Stimulated activated CD8-positive, alpha-beta memory T cell treated with anti-CD3 and anti-CD28 coated beads, Interleukin-12 subunit alpha, Interleukin-12 subunit beta, amount 100 ng/mL, for 24 hours (primary cell): ENCODE measurements around the gene PPP1R12A.
"Not testable (repeated sequence)": the region's sequence is repeated elsewhere in the genome, so short reads cannot be mapped to it uniquely, and the experiment has no call there.

Source experiments
- DNase-seq: peaks from one replicate; pipeline ENCODE4 v3.0.0-alpha.2; 2020; ENCODE audit errors: extremely low read depth

PPP1R12A gene

DNA sequence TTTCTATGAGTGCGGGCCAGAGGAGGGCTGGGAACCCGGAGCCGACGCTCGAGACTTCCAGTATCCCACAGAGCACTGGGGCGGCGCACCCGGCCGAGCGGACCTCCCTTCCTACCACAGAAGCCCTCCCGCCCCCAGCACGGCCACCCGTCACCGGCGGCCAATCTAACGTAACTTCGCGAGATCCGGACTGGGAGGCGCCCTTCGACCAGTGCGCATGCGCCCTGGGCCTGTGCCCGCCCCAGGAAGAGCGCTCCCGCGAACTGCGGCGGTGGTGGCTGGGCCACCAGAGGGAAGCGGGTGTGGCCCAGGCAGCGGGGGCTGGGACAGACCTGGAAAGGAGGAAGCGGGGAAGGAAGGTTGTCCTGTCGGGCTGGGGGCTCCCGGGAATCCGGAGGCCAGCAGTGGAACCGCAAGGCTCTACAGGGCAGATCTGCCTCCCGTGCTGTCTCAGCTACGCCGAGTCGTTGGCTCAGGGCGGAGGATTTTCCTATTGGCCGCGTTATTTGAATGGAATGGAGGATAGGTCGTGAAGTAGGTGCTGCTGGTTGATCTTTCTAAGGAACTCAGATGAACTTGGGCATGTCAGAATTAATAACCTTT is at the start of gene PPP1R12A:
Gene PPP1R12A, minus strand, starts transcription at position 77 of the 603 bp plus-strand sequence. CDS start 166 bp downstream, outside the sequence.
- peak; percentile 93 for DNase-seq

DNA sequence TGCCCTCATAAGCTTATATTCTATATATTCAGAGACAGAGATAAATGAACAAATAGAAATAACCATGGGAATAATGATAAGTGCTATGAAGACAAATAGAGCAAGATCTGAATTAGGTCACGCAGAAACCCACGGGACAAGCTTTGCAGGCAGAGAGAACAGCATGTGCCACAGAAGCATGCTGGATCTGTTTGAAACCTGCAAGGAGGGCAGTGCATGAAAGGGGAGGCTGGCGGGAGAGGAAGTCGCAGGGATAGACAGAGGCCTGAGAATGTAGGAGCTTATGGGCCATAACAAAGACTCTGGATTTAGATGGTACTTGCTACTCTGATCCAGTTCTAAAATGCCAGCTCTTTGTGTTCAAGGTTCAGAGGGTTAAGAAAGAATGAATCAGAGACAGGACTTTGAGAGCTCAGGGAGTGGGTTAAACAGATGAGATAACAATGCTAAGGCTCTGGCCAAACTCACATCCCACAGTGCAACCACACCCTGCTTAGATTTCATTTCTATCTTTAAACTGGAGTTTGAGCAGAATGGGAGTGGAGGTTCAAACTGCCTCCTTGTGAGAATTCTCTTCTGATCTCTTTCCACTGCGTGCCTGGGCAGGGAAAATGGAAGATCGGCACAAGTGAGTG is 49.2 kb upstream of the PPP1R12A start:
- no peak for DNase-seq

- no peak for DNase-seq
These were observed 48.6 kb upstream of the PPP1R12A start for GRCh38 chr12:79983492-79983891.

DNA sequence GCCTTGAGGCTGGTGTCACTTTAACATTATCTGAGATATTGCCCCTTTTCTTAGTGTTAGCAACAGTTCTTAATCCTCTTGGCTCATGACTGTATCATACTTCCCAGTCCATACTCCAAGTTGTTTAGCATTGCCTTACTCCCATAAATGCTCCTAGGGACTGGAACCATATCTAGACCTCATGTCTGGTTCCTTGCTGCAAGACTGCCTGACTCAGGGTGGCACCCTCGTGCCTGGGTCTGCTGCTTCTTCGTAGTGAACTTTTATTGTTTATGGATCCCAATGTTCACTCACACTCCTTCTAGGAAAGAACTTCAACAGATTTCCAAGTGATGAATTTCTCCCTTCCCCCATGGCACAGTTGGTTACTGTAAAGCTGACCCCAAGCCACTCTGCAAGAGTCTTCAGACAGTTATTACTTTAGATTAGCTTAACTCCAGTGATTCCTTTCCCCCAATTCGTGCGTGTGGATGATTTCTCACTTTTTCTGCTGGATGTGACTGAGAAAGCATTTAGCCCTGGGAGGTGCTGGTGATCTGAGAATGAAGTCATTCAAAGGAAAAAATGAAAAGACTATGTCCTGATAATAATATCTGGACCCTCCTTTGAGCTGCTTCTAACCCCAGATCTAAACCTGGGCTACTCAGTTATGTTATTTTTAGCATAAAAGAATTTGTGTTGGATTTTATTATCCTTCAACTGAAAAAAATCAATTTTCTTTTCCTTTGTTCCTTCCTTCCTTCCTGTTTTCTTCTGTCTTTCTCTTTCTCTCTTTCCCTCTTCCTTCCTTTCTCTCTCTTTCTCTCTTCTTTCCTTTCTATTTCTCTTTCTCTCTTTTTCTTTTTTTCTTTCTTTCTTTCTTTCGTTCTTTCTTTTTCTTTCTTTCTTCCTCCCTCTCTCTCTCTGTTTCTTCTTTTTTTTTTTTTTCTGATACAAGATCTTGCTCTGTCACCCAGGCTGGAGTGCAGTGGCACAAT is 47.5 kb upstream of the PPP1R12A start:
- no peak for DNase-seq

DNA sequence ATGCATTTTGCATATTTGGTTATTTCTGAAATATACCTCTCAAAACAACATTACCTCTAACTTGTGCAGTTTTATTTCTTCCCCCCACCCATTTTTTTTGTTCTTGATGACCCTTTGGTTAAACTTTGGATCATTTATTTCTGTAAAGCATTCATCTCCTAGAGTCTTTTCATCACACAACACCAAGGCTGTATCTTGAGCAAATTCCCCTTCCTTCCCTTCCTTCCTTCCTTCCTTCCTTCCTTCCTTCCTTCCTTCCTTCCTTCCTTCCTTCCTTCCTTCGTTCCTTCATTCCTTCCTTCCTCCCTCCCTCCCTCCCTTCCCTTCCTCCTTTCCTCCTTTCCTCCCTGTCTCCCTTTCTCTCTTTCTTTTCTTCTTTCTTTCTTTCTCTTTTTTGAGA is 43.8 kb upstream of the PPP1R12A start:
- no peak for DNase-seq

GRCh38 chr12:79977856-79978460 is 43.1 kb upstream of the PPP1R12A start:
- not testable (repeated sequence) for DNase-seq

DNA sequence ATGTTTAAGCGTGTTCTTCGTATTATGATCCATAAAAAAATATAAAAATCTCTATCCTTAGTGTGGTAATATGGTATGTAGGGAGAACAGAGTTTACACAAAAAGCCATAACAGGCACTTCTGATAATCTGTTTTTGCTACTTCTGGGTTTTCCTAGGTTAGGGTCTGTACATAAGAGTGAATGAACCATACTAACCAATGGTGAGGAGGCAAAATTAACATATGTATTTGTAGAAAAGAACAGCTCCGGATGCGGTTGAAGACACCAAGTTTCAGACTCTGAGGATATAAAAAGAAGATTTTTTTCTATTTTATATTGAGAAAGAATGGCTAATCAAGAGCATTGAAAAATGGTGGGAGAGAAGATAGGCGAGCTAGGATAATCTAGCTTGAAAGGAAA is 40.2 kb upstream of the PPP1R12A start:
- DNase-seq, result no peak

GRCh38 chr12:79973801-79974200 is 38.9 kb upstream of the PPP1R12A start:
- no peak for DNase-seq

DNA sequence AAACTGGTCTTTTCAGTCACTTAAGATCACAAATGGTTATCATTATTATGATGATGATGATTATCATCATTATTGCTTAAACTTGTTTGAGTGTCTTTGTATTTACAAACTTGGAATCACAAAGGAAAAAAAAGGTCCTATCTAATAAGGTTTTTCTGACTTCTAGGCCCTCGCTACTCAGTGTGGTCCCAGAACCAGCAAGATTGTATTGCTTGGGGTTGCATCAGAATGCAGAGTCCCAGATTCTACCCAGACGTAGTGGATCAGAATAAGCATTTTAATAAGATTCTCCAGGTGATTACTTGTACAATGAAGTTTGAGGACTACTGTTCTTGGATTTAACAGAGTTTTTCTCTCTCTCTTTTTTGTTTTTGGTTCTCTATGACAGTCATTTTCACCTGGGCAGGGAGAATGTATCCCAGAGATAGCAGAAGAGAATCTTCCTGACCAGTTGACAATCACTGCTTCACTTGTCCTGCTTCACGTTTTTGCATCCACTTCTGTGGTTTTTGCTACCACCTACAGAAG is 29.3 kb upstream of the PPP1R12A start:
- no peak for DNase-seq

- DNase-seq, result no peak
These were observed 26.5 kb upstream of the PPP1R12A start for GRCh38 chr12:79961411-79961810.

DNA sequence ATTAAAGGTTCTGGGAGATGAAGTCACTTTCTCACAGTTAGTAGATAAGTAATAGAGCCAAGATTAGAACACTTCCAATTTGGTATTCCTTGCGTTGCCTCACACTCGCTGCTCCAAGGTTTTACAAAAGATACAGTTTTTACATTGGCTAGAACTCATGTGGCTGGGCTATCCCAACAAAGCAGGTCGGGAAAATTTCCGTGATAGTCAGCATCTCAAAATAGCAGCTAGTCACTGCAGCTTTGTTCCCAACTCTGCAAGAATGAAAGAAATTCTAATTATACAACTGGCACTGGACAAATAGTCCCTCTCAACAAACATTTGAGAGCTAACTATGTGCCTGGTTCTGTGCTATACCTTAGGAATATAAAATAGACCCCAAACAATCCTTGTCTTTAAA is 24.6 kb upstream of the PPP1R12A start:
- DNase-seq, result no peak

DNA sequence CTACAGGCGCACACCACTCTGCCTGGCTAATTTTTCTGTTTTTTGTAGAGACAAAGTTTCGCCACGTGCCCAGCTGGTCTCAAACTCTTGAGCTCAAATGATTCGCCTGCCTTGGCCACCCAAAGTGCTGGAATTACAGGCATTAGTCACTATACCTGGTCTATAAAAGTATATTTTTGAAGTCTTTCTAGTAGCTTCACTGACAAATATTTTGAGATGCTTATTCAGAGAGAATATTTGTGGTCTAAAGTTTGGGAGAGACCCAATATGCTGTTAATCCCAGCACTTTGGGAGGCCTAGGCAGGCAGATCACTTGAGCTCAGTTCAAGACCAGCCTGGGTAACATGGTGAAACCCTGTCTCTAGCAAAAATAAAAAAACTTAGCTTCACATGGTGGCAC is 22.0 kb upstream of the PPP1R12A start:
- no peak for DNase-seq

GRCh38 chr12:79955561-79955960 is 20.7 kb upstream of the PPP1R12A start:
- no peak for DNase-seq

DNA sequence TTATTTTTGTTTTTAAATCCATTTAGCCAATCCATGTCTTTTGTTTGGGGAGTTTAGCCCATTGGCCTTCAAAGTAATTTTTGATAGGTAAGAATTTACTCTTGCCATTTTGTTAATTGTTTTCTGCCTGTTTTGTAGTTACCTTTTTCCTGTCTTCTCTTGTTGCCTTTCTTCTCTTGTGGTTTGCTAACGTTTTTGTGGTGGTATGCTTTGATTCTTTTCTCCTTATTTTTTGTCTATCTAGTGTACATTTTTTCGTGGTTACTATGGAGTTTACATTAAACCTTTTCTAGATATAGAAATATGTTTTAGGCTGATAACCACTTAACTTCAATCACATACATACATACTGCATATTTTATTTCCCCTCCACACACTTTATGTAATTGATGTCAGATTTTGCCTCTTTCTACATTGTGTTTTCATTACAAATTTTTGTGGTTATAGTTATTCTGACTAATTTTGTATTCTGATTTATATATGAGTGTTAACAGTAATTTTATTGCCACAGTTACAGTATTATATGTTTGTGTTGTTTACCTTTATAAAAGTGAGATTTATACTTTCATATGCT is 19.2 kb upstream of the PPP1R12A start:
- no peak for DNase-seq

- no peak for DNase-seq
These were observed 14.2 kb upstream of the PPP1R12A start for GRCh38 chr12:79949098-79949497.

DNA sequence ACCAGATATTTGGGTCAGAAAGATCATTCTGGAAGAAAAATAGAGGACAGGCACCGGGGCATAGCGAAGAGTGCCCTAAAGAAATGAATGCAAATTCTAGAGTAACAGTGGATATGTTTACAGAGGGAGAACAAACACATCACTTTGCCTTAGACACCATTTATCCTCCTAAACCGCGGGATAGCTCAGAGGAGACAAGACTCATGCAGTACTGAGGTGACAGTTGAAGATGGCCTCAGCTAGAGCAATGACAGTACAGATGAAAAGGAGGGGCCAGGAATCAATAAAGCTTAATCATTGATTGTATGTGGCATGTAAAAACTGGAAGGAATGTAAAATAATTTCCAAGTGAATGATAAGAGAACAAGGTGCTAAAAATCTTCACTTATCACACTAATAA is 10.5 kb upstream of the PPP1R12A start:
- no peak for DNase-seq

- DNase-seq, result no peak
These were observed 9.7 kb upstream of the PPP1R12A start for GRCh38 chr12:79944565-79944964.

DNA sequence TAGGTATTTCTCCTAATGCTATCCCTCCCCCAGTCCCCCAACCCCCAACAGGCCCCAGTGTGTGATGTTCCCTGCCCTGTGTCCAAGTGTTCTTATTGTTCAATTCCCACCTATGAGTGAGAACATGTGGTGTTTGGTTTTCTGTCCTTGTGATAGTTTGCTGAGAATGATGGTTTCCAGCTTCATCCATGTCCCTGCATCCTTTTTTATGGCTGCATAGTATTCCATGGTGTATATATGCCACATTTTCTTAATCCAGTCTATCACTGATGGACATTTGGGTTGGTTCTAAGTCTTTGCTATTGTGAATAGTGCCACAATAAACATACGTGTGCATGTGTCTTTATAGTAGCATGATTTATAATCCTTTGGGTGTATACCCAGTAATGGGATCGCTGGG is 7.9 kb upstream of the PPP1R12A start:
- not testable (repeated sequence) for DNase-seq

- DNase-seq, result no peak
These were observed 4.9 kb upstream of the PPP1R12A start for GRCh38 chr12:79939728-79940310.

DNA sequence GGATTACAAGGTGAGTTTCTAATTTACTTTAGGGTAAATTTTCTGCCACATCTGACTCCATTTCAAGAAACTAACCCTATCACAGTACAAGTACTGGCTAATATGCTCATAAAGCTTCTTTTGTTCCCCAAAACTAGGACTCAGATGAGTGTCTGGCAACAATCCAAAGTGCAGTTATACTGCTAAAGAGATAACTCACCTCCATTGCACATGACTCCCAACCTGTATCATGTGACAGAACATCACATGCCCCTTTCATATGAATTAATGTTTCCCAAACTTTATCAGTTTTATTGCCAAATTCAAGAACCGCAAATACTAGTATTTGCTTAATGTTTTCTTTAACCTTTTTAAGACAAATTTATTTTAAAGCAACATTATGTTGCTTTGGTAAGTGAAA is 3.9 kb upstream of the PPP1R12A start:
- no peak for DNase-seq

DNA sequence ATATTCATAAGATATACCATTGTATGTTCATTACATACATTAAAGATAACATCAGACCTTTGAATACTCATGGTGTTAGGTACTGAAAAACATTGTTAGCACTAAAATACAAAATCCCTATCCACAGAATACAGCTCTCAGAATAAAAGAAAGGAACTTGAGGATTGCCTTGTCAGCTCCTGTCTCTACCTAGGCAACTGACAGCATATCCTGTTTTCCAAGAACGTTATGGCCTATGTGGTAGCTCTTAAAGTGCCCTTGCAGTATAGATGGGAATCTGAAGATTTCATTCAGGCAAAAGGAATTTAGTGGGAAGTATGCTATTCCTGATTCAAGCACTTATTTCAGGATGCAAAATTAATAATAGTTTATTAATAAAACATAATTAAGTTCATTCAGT is 1.8 kb upstream of the PPP1R12A start:
- no peak for DNase-seq
